Astrocyte (in vitro differentiated cells and primary cell): ENCODE results near the gene COL28A1.

Source experiments
- CTCF ChIP-seq: IDR thresholded peaks from 2 replicates; pipeline ENCODE4 v1.5.1; 2011; ENCODE audit warnings: low read depth, mild to moderate bottlenecking, inconsistent platforms, low read length, moderate library complexity; ENCODE audit not compliant: insufficient read depth
- EZH2 ChIP-seq: IDR thresholded peaks from 2 replicates; pipeline ENCODE4 v1.6.1; 2012; ENCODE audit warnings: mild to moderate bottlenecking, low read length, inconsistent platforms; ENCODE audit not compliant: insufficient read depth

DNA sequence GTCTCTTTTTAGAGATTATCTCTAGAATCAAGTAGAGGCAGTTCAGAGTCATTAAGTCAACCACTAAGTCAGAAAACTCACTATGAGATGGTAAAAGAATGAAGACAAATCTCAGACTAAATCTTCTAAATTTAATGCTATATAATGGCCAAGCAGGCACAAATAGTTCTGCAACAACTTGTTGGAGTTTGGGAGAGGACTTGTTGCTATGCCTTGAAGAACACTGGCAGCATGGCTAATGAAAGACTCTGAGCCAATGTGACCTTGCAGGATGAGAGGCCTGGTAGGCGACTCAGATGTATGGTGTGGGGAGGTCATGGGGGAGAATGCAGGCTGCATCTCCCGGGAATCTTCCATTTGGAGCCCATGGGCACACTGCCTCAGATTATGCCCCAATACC, 224.7 kb downstream of the COL28A1 start:
- TF ChIP-seq CTCF (no peak), EZH2 (no peak)
